Measurements from ENCODE around the gene TMEM132C.
A peak's percentile ranks its signal among the peaks of the same experiment; 100 is the strongest.

TMEM132C gene

GRCh38 chr12:128353301-128353700 is 86.3 kb downstream of the TMEM132C start:
- DNase-seq = no peak

GRCh38 chr12:128356547-128356946 is 89.6 kb downstream of the TMEM132C start:
- no peak for DNase-seq

GRCh38 chr12:128361400-128361995 is 94.5 kb downstream of the TMEM132C start:
- DNase-seq = no peak

- DNase-seq = no peak
These were observed 98.1 kb downstream of the TMEM132C start for GRCh38 chr12:128365032-128365431.

GRCh38 chr12:128365651-128366231 is 98.8 kb downstream of the TMEM132C start:
- peak; percentile 1 for DNase-seq

- no peak for DNase-seq
These were observed 101.0 kb downstream of the TMEM132C start for GRCh38 chr12:128367961-128368360.

GRCh38 chr12:128381541-128381940 is 114.6 kb downstream of the TMEM132C start:
- DNase-seq = no peak

- DNase-seq = no peak
These were observed 115.0 kb downstream of the TMEM132C start for GRCh38 chr12:128381946-128382345.

- DNase-seq = no peak
These were observed 116.0 kb downstream of the TMEM132C start for GRCh38 chr12:128382946-128383345.

GRCh38 chr12:128383357-128383937 is 116.5 kb downstream of the TMEM132C start:
- no peak for DNase-seq

GRCh38 chr12:128385736-128386135 is 118.8 kb downstream of the TMEM132C start:
- DNase-seq = no peak

- DNase-seq = peak; percentile 52
These were observed 120.9 kb downstream of the TMEM132C start for GRCh38 chr12:128387811-128388422.

- DNase-seq = no peak
These were observed 121.6 kb downstream of the TMEM132C start for GRCh38 chr12:128388461-128389000.

- DNase-seq = no peak
These were observed 126.4 kb downstream of the TMEM132C start for GRCh38 chr12:128393346-128393745.

- DNase-seq = no peak
These were observed 127.2 kb downstream of the TMEM132C start for GRCh38 chr12:128394137-128394536.

- no peak for DNase-seq
These were observed 132.3 kb downstream of the TMEM132C start for GRCh38 chr12:128399253-128399652.

GRCh38 chr12:128402486-128403243 is 135.7 kb downstream of the TMEM132C start:
- no peak for DNase-seq

GRCh38 chr12:128408669-128409068 is 141.7 kb downstream of the TMEM132C start:
- no peak for DNase-seq

- DNase-seq = no peak
These were observed 148.1 kb downstream of the TMEM132C start for GRCh38 chr12:128415036-128415560.

- DNase-seq = no peak
These were observed 152.0 kb downstream of the TMEM132C start for GRCh38 chr12:128418944-128419343.

GRCh38 chr12:128420163-128420562 is 153.2 kb downstream of the TMEM132C start:
- no peak for DNase-seq

- no peak for DNase-seq
These were observed 154.4 kb downstream of the TMEM132C start for GRCh38 chr12:128421375-128421774.

GRCh38 chr12:128423205-128423604 is 156.2 kb downstream of the TMEM132C start:
- DNase-seq = no peak
